Activated CD8-positive, alpha-beta T cell treated with anti-CD3 and anti-CD28 coated beads, Interleukin-2, amount 10 ng/mL, durations not matched to agents 7 days and 5 days (primary cell): ENCODE data around the gene DNAH2. TPM values are rescaled to one million over a fixed set of nuclear protein-coding genes. Genes with fewer than 3 reads are reported as not detected.

Experiments
- ATAC-seq: fragments of 150-1000 bp; cut with Tn5 transposase; one replicate; pipeline ENCODE4 v1.10.0; 2021; ENCODE audit warnings: moderate library complexity
- CTCF ChIA-PET: fragments of 350-600 bp; sonication (Branson Sonifier 250); formaldehyde crosslinking; loops from one replicate; lab custom pipeline; 2021; ENCODE audit warnings: antibody characterized with exemption; lab: Charles Lee
- POLR2A ChIA-PET: fragments of 350-600 bp; sonication (Branson Sonifier 250); formaldehyde crosslinking; loops from one replicate; lab custom pipeline; 2021; ENCODE audit warnings: antibody characterized with exemption; lab: Charles Lee
- DNase-seq: peaks from one replicate; pipeline ENCODE4 v3.0.0-alpha.2; 2020
- H3K27ac Mint-ChIP-seq: one replicate; pipeline ENCODE4 v1.8.0; 2021; ENCODE audit warnings: mild to moderate bottlenecking, mixed read lengths
- H3K27me3 Mint-ChIP-seq: one replicate; pipeline ENCODE4 v1.8.0; 2021; ENCODE audit warnings: low read depth, mixed read lengths
- H3K36me3 Mint-ChIP-seq: one replicate; pipeline ENCODE4 v1.8.0; 2021; ENCODE audit warnings: low read depth, mixed read lengths
- H3K4me1 Mint-ChIP-seq: one replicate; pipeline ENCODE4 v1.8.0; 2021; ENCODE audit warnings: low read depth, mixed read lengths
- H3K4me3 Mint-ChIP-seq: one replicate; pipeline ENCODE4 v1.8.0; 2021; ENCODE audit warnings: mild to moderate bottlenecking, mixed read lengths
- H3K9me3 Mint-ChIP-seq: one replicate; pipeline ENCODE4 v1.8.0; 2022; ENCODE audit warnings: mixed read lengths; ENCODE audit not compliant: insufficient read depth
- total RNA-seq, 2 experiments: library from RNA; stranded (reverse); gene quantifications; one replicate each; pipeline ENCODE4 v1.2.3, GENCODE V29; 2021

Gene DNAH2
- total RNA-seq, 2 experiments from 2014 or later = not detected

DNA sequence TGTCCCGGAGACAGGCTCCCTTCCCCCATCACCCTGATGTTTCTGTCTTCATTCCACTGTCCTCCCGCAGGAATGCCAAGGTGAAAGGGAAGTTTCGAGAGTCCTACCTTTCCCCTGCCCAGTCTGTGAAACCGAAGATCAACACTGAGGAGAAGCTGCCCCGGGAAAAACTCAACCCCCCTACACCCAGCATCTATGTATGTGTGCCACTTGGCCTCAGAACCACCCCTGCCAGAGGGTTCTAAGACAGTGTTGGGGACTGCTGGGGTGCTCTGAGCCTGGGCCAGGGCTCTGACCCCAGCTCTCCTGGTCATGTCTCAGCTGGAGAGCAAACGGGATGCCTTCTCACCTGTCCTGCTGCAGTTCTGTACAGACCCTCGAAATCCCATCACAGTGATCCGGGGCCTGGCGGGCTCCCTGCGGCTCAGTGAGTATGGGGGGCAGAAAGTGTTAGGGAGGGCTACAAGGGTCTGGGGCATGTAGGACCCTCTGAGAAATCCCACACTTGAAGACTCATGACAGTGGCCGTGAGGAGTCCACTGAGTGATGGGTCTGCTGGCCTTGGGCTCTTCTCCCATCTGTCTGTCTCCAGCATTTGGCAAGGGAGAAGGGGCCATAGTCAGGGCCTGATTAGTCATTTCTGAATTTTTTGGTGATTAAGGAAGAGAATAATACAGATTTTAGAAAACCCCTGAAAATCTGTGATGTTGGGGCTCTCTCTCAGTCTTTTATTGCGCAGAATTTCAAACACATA, 132.4 kb downstream of the DNAH2 start:
- no peak for ATAC-seq
- Mint-ChIP-seq H3K4me3 (no peak overlapping the region), H3K27ac (no peak overlapping the region), H3K9me3 (no peaks in the 10 kb centered on the region), H3K4me1 (peaks cover 32% of the 10 kb centered on the region), H3K36me3 (peaks cover 6% of the 10 kb centered on the region), H3K27me3 (no peaks in the 10 kb centered on the region)
- CTCF ChIA-PET = interaction anchor here (0.8 to 3.1 kb wide), 7 partner anchors 9 to 141 kb away, joined by 3 to 28 read pairs (median 5); partner anchors contain the start of gene KDM6B
- POLR2A ChIA-PET = interaction anchor here (1.0 kb wide), 1 partner anchor 13 kb away, joined by 4 read pairs; no protein-coding TSS in a partner anchor
- DNase-seq = no peak

DNA sequence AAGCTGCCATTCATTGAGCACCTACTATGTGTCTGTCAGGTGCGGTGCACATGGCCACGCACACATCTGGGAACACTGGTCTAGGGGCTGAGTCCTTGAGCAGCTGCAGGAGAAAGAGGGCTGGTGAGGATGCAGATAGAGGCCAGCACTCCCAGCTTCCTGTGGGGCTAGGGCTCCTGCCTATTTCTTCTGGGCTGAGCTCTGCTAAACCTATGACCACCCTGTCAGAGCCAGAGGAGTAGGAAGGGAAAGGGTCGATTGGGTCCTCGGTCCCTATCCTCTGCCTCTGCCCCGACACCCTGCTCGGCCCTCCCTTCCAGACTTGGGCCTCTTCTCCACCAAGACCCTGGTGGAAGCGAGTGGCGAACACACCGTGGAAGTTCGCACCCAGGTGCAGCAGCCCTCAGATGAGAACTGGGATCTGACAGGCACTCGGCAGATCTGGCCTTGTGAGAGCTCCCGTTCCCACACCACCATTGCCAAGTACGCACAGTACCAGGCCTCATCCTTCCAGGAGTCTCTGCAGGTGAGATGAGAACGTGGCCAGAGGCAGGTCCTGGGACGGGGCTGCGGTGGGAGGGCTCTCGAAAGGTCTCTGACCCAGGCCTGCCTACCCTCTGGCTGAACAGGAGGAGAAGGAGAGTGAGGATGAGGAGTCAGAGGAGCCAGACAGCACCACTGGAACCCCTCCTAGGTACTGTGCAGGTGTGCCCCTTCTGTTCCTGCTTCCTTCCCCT, 133.3 kb downstream of the DNAH2 start:
- ATAC-seq (no peak), DNase-seq (no peak)
- CTCF ChIA-PET = interaction anchor here (0.6 to 3.1 kb wide), 16 partner anchors 9 to 268 kb away, joined by 3 to 28 read pairs (median 4); partner anchors contain the start of gene KDM6B
- peak overlapping the region; percentile 67 for H3K27ac Mint-ChIP-seq
- no peaks in the 10 kb centered on the region for H3K9me3 Mint-ChIP-seq
- no peaks in the 10 kb centered on the region for H3K27me3 Mint-ChIP-seq
- peaks cover 9% of the 10 kb centered on the region for H3K36me3 Mint-ChIP-seq
- peaks cover 28% of the 10 kb centered on the region for H3K4me1 Mint-ChIP-seq
- POLR2A ChIA-PET = interaction anchor here (0.6 to 1.0 kb wide), 2 partner anchors 14 to 16 kb away, joined by 3 to 4 read pairs; no protein-coding TSS in a partner anchor
- H3K4me3 Mint-ChIP-seq = peak overlapping the region; percentile 82

DNA sequence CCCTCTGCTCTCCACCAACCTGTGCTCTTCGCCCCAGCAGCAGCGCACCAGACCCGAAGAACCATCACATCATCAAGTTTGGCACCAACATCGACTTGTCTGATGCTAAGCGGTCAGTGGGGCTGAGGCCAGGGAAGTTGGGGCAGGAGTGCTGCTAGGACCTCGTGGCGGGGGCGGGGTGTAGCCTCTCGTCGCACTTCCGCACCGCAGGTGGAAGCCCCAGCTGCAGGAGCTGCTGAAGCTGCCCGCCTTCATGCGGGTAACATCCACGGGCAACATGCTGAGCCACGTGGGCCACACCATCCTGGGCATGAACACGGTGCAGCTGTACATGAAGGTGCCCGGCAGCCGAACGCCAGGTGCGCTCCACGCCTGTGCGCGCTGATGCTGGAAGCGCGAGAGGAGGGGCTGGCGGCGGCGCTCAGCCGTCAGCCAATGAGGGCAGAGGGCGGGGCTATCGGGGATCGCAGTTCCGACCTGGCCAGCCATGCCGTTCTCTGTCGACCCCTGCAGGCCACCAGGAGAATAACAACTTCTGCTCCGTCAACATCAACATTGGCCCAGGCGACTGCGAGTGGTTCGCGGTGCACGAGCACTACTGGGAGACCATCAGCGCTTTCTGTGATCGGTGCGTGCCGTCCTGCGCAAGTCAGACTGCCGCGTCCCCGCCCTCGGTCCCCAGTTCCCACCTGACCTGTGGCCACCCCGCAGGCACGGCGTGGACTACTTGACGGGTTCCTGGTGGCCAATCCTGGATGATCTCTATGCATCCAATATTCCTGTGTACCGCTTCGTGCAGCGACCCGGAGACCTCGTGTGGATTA, 134.1 kb downstream of the DNAH2 start:
- peaks cover 28% of the 10 kb centered on the region for H3K4me1 Mint-ChIP-seq
- peaks cover 10% of the 10 kb centered on the region for H3K36me3 Mint-ChIP-seq

DNA sequence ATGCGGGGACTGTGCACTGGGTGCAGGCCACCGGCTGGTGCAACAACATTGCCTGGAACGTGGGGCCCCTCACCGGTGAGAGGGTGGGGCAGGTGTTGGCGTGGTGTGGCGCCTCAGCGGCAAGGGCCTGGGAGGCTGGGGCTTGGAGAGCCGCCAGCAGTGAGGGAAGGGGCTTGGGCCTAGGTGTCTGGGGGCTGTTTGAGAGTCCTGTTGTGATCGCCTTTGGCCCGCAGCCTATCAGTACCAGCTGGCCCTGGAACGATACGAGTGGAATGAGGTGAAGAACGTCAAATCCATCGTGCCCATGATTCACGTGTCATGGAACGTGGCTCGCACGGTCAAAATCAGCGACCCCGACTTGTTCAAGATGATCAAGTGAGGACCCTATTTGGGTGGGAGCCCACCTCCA, 134.7 kb downstream of the DNAH2 start:
- no peaks in the 10 kb centered on the region for H3K9me3 Mint-ChIP-seq
- H3K36me3 Mint-ChIP-seq = peaks cover 10% of the 10 kb centered on the region
- DNase-seq (no peak), ATAC-seq (no peak)
- peak overlapping the region; percentile 47 for H3K27ac Mint-ChIP-seq
- H3K27me3 Mint-ChIP-seq = no peaks in the 10 kb centered on the region
- peaks cover 24% of the 10 kb centered on the region for H3K4me1 Mint-ChIP-seq
- ChIA-PET POLR2A (no interaction called here), CTCF (interaction anchor here (1.1 to 3.1 kb wide), 5 partner anchors 10 to 29 kb away, joined by 3 to 28 read pairs (median 11); partner anchors contain the start of gene KDM6B)
- H3K4me3 Mint-ChIP-seq = no peak overlapping the region

More for the DNA sequence above, 134.1 kb downstream of the DNAH2 start:
- H3K4me3 Mint-ChIP-seq = peak overlapping the region; percentile 82
- POLR2A ChIA-PET = interaction anchor here (0.6 kb wide), 1 partner anchor 17 kb away, joined by 3 read pairs; no protein-coding TSS in a partner anchor
- DNase-seq = peak; percentile 96
- ATAC-seq = peak; percentile 92
- H3K9me3 Mint-ChIP-seq = no peaks in the 10 kb centered on the region
- no peaks in the 10 kb centered on the region for H3K27me3 Mint-ChIP-seq
- H3K27ac Mint-ChIP-seq = peak overlapping the region; percentile 67
- CTCF ChIA-PET = interaction anchor here (0.6 to 3.1 kb wide), 15 partner anchors 10 to 267 kb away, joined by 3 to 28 read pairs (median 4); partner anchors contain the start of gene KDM6B

DNA sequence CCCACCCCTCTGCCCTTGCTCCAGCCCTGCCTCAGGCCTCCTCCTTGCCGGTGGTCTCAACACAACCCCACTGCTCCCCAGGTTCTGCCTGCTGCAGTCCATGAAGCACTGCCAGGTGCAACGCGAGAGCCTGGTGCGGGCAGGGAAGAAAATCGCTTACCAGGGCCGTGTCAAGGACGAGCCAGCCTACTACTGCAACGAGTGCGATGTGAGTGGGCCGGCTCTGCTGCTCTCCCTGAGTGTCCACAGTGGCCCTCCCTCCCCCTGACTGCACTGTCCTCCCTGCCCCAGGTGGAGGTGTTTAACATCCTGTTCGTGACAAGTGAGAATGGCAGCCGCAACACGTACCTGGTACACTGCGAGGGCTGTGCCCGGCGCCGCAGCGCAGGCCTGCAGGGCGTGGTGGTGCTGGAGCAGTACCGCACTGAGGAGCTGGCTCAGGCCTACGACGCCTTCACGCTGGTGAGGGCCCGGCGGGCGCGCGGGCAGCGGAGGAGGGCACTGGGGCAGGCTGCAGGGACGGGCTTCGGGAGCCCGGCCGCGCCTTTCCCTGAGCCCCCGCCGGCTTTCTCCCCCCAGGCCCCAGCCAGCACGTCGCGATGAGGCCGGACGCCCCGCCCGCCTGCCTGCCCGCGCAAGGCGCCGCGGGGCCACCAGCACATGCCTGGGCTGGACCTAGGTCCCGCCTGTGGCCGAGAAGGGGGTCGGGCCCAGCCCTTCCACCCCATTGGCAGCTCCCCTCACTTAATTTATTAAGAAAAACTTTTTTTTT, 135.6 kb downstream of the DNAH2 start:
- DNase-seq (no peak), ATAC-seq (no peak)
- no peak overlapping the region for H3K27ac Mint-ChIP-seq
- H3K27me3 Mint-ChIP-seq = no peaks in the 10 kb centered on the region
- ChIA-PET CTCF (no interaction called here), POLR2A (no interaction called here)
- no peaks in the 10 kb centered on the region for H3K9me3 Mint-ChIP-seq
- peaks cover 10% of the 10 kb centered on the region for H3K36me3 Mint-ChIP-seq
- H3K4me3 Mint-ChIP-seq = no peak overlapping the region
- peaks cover 24% of the 10 kb centered on the region for H3K4me1 Mint-ChIP-seq

DNA sequence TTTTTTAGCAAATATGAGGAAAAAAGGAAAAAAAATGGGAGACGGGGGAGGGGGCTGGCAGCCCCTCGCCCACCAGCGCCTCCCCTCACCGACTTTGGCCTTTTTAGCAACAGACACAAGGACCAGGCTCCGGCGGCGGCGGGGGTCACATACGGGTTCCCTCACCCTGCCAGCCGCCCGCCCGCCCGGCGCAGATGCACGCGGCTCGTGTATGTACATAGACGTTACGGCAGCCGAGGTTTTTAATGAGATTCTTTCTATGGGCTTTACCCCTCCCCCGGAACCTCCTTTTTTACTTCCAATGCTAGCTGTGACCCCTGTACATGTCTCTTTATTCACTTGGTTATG, 136.1 kb downstream of the DNAH2 start:
- ChIA-PET CTCF (no interaction called here), POLR2A (no interaction called here)
- H3K27me3 Mint-ChIP-seq = no peaks in the 10 kb centered on the region
- H3K4me3 Mint-ChIP-seq = no peak overlapping the region
- H3K27ac Mint-ChIP-seq = no peak overlapping the region
- no peak for DNase-seq
- H3K4me1 Mint-ChIP-seq = peaks cover 22% of the 10 kb centered on the region
- ATAC-seq = no peak
- H3K9me3 Mint-ChIP-seq = no peaks in the 10 kb centered on the region
- peaks cover 10% of the 10 kb centered on the region for H3K36me3 Mint-ChIP-seq

DNA sequence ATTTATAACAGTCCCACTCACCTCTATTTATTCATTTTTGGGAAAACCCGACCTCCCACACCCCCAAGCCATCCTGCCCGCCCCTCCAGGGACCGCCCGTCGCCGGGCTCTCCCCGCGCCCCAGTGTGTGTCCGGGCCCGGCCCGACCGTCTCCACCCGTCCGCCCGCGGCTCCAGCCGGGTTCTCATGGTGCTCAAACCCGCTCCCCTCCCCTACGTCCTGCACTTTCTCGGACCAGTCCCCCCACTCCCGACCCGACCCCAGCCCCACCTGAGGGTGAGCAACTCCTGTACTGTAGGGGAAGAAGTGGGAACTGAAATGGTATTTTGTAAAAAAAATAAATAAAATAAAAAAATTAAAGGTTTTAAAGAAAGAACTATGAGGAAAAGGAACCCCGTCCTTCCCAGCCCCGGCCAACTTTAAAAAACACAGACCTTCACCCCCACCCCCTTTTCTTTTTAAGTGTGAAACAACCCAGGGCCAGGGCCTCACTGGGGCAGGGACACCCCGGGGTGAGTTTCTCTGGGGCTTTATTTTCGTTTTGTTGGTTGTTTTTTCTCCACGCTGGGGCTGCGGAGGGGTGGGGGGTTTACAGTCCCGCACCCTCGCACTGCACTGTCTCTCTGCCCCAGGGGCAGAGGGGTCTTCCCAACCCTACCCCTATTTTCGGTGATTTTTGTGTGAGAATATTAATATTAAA, 136.7 kb downstream of the DNAH2 start:
- Mint-ChIP-seq H3K4me3 (no peak overlapping the region), H3K27ac (no peak overlapping the region), H3K27me3 (no peaks in the 10 kb centered on the region), H3K9me3 (no peaks in the 10 kb centered on the region), H3K36me3 (peaks cover 13% of the 10 kb centered on the region), H3K4me1 (peaks cover 22% of the 10 kb centered on the region)
- DNase-seq = no peak
- ChIA-PET CTCF (no interaction called here), POLR2A (no interaction called here)
- ATAC-seq = no peak

DNA sequence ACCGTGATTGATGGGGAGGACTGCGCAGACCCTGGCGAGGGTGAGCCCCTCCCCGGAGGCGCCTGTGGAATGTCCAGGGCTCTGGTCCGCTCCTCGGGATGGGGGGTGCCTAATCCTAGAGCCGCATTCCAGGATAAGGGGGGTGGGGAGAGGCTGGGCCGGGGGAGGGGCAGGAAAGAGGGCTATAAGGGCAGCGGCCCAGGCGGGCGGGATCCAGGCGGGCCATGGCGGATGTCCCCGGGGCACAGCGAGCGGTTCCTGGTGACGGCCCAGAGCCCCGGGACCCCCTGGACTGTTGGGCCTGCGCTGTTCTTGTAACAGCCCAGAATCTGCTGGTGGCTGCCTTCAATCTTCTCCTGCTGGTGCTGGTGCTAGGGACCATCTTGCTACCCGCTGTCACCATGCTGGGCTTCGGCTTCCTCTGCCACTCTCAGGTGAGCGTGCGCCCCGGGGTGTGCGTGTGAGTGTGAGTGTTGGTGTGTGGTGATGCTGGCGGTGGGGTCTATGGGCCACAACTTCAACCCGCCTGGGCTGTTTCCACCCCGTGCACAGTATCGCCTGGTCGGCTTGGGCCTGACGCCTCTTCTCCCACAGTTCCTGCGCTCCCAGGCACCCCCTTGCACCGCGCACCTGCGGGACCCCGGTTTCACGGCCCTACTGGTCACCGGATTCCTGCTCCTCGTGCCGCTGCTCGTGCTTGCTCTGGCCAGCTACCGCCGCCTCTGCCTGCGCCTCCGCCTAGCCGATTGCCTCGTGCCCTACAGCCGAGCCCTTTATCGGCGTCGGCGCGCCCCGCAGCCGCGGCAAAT, 137.5 kb downstream of the DNAH2 start, which contains the start of gene TMEM88:
Gene TMEM88, plus strand, starts transcription at position 216 of the 809 bp plus-strand sequence. Its CDS starts 9 bp downstream, at position 225.
- ChIA-PET CTCF (interaction anchor here (0.9 kb wide), 1 partner anchor 10 kb away, joined by 3 read pairs; no protein-coding TSS in a partner anchor), POLR2A (interaction anchor here (2.2 to 2.6 kb wide), 3 partner anchors 10 to 168 kb away, joined by 11 to 20 read pairs (median 11); partner anchors contain the start of genes KDM6B, TP53 and WRAP53)
- Mint-ChIP-seq H3K4me1 (peaks cover 22% of the 10 kb centered on the region), H3K9me3 (no peaks in the 10 kb centered on the region), H3K36me3 (peaks cover 13% of the 10 kb centered on the region), H3K4me3 (no peak within 1 kb of the TSS), H3K27ac (no peak within 1 kb of the TSS), H3K27me3 (no peaks in the 10 kb centered on the region)
- DNase-seq (no peak), ATAC-seq (no peak)

DNA sequence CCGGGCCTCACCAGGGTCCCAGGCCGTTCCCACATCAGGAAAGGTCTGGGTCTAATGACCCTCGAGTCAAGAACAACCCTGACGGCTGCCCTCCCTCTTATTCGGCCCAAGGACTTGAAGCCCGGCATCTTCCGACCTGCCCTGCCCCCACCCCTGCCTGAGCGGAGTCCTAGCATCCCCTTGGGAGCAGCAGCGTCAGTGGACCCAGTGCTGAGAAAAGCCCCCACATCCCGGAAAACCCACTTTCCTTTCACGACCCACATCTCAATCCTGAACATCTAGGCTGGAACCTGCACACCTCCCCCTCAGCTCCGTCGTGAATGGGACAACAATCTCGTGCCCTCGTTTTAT, 138.1 kb downstream of the DNAH2 start:
- Mint-ChIP-seq H3K4me1 (peaks cover 17% of the 10 kb centered on the region), H3K27ac (no peak overlapping the region), H3K36me3 (peaks cover 13% of the 10 kb centered on the region), H3K9me3 (no peaks in the 10 kb centered on the region), H3K4me3 (no peak overlapping the region), H3K27me3 (no peaks in the 10 kb centered on the region)
- POLR2A ChIA-PET = interaction anchor here (1.8 to 2.6 kb wide), 4 partner anchors 10 to 168 kb away, joined by 11 to 20 read pairs (median 12); partner anchors contain the start of genes KDM6B, TP53 and WRAP53
- CTCF ChIA-PET = interaction anchor here (0.9 to 2.3 kb wide), 2 partner anchors 11 to 21 kb away, joined by 3 to 21 read pairs; partner anchors contain the start of gene KDM6B
- DNase-seq = no peak
- ATAC-seq = no peak
